Ishikawa (cell line): Measurements from ENCODE around the gene SPIN2B.

Source experiments
- CEBPB ChIP-seq: IDR thresholded peaks from 2 replicates; pipeline ENCODE4 v1.6.1; 2012
- EP300 ChIP-seq: IDR thresholded peaks from 2 replicates; pipeline ENCODE4 v1.6.1; 2012; ENCODE audit warnings: borderline replicate concordance
- NFIC ChIP-seq: IDR thresholded peaks from 2 replicates; pipeline ENCODE4 v1.6.1; 2012
- RAD21 ChIP-seq: IDR thresholded peaks from 2 replicates; pipeline ENCODE4 v1.6.1; 2012; ENCODE audit warnings: low read depth
- TAF1 ChIP-seq: IDR thresholded peaks from 2 replicates; pipeline ENCODE4 v1.6.1; 2012; ENCODE audit warnings: low read depth, mild to moderate bottlenecking
- YY1 ChIP-seq: IDR thresholded peaks from 2 replicates; pipeline ENCODE4 v1.6.1; 2012; ENCODE audit warnings: low read depth
- ZBTB7A ChIP-seq: IDR thresholded peaks from 2 replicates; pipeline ENCODE4 v1.6.1; 2012; ENCODE audit warnings: low read depth
- TF ChIP-seq, protein P1 (sequence below): IDR thresholded peaks from 2 replicates; pipeline ENCODE4 v1.6.1; 2012; ENCODE audit warnings: low read depth, mild to moderate bottlenecking
- TF ChIP-seq, protein P2 (sequence below): IDR thresholded peaks from 2 replicates; pipeline ENCODE4 v1.6.1; 2012

DNA sequence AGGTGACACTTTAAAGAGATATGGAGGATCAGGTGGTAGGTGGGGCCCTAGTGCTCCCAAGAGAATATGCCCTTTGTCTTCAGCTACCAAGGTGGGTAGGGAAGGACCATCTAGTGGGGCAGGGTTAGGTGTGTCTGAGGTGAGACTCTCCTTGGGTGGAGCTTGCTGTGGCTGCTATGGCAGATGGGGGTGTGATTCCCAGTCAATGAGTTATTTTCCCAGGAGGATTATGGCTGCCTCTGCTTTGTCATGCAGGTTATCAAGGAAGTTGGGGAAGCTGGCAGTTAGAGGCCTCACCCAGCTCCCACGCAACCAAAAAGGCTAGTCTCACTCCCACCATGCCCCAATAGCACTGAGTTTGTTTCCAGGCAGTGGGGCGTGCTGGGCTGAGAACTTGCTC, 33.8 kb upstream of the SPIN2B start:
- TF ChIP-seq CEBPB (no peak), TAF1 (no peak), EP300 (no peak), ZBTB7A (no peak), NFIC (no peak), RAD21 (no peak), YY1 (no peak)
- TF ChIP-seq, protein P1, sequence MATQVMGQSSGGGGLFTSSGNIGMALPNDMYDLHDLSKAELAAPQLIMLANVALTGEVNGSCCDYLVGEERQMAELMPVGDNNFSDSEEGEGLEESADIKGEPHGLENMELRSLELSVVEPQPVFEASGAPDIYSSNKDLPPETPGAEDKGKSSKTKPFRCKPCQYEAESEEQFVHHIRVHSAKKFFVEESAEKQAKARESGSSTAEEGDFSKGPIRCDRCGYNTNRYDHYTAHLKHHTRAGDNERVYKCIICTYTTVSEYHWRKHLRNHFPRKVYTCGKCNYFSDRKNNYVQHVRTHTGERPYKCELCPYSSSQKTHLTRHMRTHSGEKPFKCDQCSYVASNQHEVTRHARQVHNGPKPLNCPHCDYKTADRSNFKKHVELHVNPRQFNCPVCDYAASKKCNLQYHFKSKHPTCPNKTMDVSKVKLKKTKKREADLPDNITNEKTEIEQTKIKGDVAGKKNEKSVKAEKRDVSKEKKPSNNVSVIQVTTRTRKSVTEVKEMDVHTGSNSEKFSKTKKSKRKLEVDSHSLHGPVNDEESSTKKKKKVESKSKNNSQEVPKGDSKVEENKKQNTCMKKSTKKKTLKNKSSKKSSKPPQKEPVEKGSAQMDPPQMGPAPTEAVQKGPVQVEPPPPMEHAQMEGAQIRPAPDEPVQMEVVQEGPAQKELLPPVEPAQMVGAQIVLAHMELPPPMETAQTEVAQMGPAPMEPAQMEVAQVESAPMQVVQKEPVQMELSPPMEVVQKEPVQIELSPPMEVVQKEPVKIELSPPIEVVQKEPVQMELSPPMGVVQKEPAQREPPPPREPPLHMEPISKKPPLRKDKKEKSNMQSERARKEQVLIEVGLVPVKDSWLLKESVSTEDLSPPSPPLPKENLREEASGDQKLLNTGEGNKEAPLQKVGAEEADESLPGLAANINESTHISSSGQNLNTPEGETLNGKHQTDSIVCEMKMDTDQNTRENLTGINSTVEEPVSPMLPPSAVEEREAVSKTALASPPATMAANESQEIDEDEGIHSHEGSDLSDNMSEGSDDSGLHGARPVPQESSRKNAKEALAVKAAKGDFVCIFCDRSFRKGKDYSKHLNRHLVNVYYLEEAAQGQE = no peak
- TF ChIP-seq, protein P2, sequence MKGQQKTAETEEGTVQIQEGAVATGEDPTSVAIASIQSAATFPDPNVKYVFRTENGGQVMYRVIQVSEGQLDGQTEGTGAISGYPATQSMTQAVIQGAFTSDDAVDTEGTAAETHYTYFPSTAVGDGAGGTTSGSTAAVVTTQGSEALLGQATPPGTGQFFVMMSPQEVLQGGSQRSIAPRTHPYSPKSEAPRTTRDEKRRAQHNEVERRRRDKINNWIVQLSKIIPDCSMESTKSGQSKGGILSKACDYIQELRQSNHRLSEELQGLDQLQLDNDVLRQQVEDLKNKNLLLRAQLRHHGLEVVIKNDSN = no peak
